ENCODE results near the gene ARHGAP10. TPM values are rescaled to one million over a fixed set of nuclear protein-coding genes. Genes with fewer than 3 reads are reported as not detected.

ARHGAP10 gene
- 24.5 and 36.9 TPM in 2 replicates for total RNA-seq (2014; rRNA removed; shearing (Covaris generic))

GRCh38 chr4:147731580-147732517 lies at the start of gene ARHGAP10:
ARHGAP10 (plus strand) TSS chr4:147732088; CDS start chr4:147732302, 214 bp downstream.
- peaks cover 6% of the 10 kb centered on the region for H3K36me3 ChIP-seq
- H3K4me1 ChIP-seq (replicated peaks): peaks cover 40% of the 10 kb centered on the region
- H3K4me3 ChIP-seq: peak within 1 kb of the TSS; percentile 91
- peak within 1 kb of the TSS; percentile 73 for H3K27ac ChIP-seq
- H3K9me3 ChIP-seq (replicated peaks): no peaks in the 10 kb centered on the region
- DNase-seq (ENCODE audit: low read depth in 1 of 2, low spot score in 2 of 2): peak; percentile 88
- no peaks in the 10 kb centered on the region for H3K27me3 ChIP-seq (replicated peaks)

- Histone ChIP-seq H3K9me3 (replicated peaks) (no peaks in the 10 kb centered on the region), H3K27ac (no peak overlapping the region), H3K36me3 (peaks cover 10% of the 10 kb centered on the region), H3K27me3 (replicated peaks) (no peaks in the 10 kb centered on the region), H3K4me1 (replicated peaks) (peaks cover 9% of the 10 kb centered on the region), H3K4me3 (peak overlapping the region; percentile 66)
- no peak for DNase-seq (ENCODE audit: low read depth in 1 of 2, low spot score in 2 of 2)
Measured at GRCh38 chr4:147682755-147683154, 49.1 kb upstream of the ARHGAP10 start.

- no peak overlapping the region; the same call in 1 of the 2 replicates for H3K27ac ChIP-seq
- DNase-seq (ENCODE audit: low read depth in 1 of 2, low spot score in 2 of 2): no peak
- H3K9me3 ChIP-seq (replicated peaks): no peaks in the 10 kb centered on the region
- H3K4me3 ChIP-seq: peak overlapping the region; percentile 66
- H3K27me3 ChIP-seq (replicated peaks): no peaks in the 10 kb centered on the region
- peaks cover 8% of the 10 kb centered on the region for H3K36me3 ChIP-seq
- H3K4me1 ChIP-seq (replicated peaks): peaks cover 9% of the 10 kb centered on the region
Measured at GRCh38 chr4:147683188-147683591, 48.7 kb upstream of the ARHGAP10 start.

GRCh38 chr4:147683717-147684700 lies 47.9 kb upstream of the ARHGAP10 start, which contains the start of gene PRMT9:
PRMT9 (minus strand) TSS chr4:147684163; CDS start chr4:147683987, 176 bp downstream.
- peak; percentile 87 for DNase-seq (ENCODE audit: low read depth in 1 of 2, low spot score in 2 of 2)
- Histone ChIP-seq H3K4me1 (replicated peaks) (peaks cover 9% of the 10 kb centered on the region), H3K9me3 (replicated peaks) (no peaks in the 10 kb centered on the region), H3K36me3 (no peaks in the 10 kb centered on the region), H3K27me3 (replicated peaks) (no peaks in the 10 kb centered on the region), H3K27ac (peak within 1 kb of the TSS; percentile 31), H3K4me3 (peak within 1 kb of the TSS; percentile 66)

- no peak overlapping the region for H3K4me3 ChIP-seq
- DNase-seq (ENCODE audit: low read depth in 1 of 2, low spot score in 2 of 2): no peak
- H3K4me1 ChIP-seq (replicated peaks): no peaks in the 10 kb centered on the region; the same call in 1 of the 2 replicates
- no peak overlapping the region for H3K27ac ChIP-seq
- no peaks in the 10 kb centered on the region for H3K27me3 ChIP-seq (replicated peaks)
- H3K36me3 ChIP-seq: no peaks in the 10 kb centered on the region
- H3K9me3 ChIP-seq (replicated peaks): no peaks in the 10 kb centered on the region
Measured at GRCh38 chr4:147689067-147689466, 42.8 kb upstream of the ARHGAP10 start.

GRCh38 chr4:147691820-147692219 lies 40.1 kb upstream of the ARHGAP10 start:
- Histone ChIP-seq H3K4me3 (no peak overlapping the region), H3K9me3 (replicated peaks) (no peaks in the 10 kb centered on the region), H3K27me3 (replicated peaks) (peaks cover 2% of the 10 kb centered on the region; the same call in 1 of the 2 replicates), H3K27ac (no peak overlapping the region), H3K4me1 (replicated peaks) (no peaks in the 10 kb centered on the region), H3K36me3 (no peaks in the 10 kb centered on the region)
- DNase-seq (ENCODE audit: low read depth in 1 of 2, low spot score in 2 of 2): no peak

GRCh38 chr4:147693218-147693617 lies 38.7 kb upstream of the ARHGAP10 start:
- Histone ChIP-seq H3K27ac (no peak overlapping the region), H3K9me3 (replicated peaks) (no peaks in the 10 kb centered on the region), H3K27me3 (replicated peaks) (peaks cover 4% of the 10 kb centered on the region; the same call in 1 of the 2 replicates), H3K4me3 (no peak overlapping the region), H3K36me3 (no peaks in the 10 kb centered on the region), H3K4me1 (replicated peaks) (no peaks in the 10 kb centered on the region)
- DNase-seq (ENCODE audit: low read depth in 1 of 2, low spot score in 2 of 2): no peak

GRCh38 chr4:147696866-147697265 lies 35.0 kb upstream of the ARHGAP10 start:
- no peak for DNase-seq (ENCODE audit: low read depth in 1 of 2, low spot score in 2 of 2)
- no peak overlapping the region for H3K27ac ChIP-seq

GRCh38 chr4:147704846-147705245 lies 27.0 kb upstream of the ARHGAP10 start:
- DNase-seq (ENCODE audit: low read depth in 1 of 2, low spot score in 2 of 2): no peak
- H3K9me3 ChIP-seq (replicated peaks): 0 out of 2 replicates have a peak, but pooled peaks cover 3% of the 10 kb centered on the region
- H3K27me3 ChIP-seq (replicated peaks): no peaks in the 10 kb centered on the region; the same call in 1 of the 2 replicates
- no peaks in the 10 kb centered on the region for H3K36me3 ChIP-seq
- H3K4me3 ChIP-seq: no peak overlapping the region
- no peak overlapping the region for H3K27ac ChIP-seq
- H3K4me1 ChIP-seq (replicated peaks): peaks cover 5% of the 10 kb centered on the region

More at GRCh38 chr4:147696866-147697265, 35.0 kb upstream of the ARHGAP10 start:
- Histone ChIP-seq H3K9me3 (replicated peaks) (0 out of 2 replicates have a peak, but pooled peaks cover 3% of the 10 kb centered on the region), H3K27me3 (replicated peaks) (peaks cover 4% of the 10 kb centered on the region; the same call in 1 of the 2 replicates), H3K4me3 (no peak overlapping the region), H3K36me3 (no peaks in the 10 kb centered on the region), H3K4me1 (replicated peaks) (no peaks in the 10 kb centered on the region)

- Histone ChIP-seq H3K9me3 (replicated peaks) (no peaks in the 10 kb centered on the region), H3K4me3 (no peak overlapping the region), H3K27me3 (replicated peaks) (no peaks in the 10 kb centered on the region; the same call in 1 of the 2 replicates), H3K27ac (no peak overlapping the region), H3K4me1 (replicated peaks) (peaks cover 13% of the 10 kb centered on the region), H3K36me3 (no peaks in the 10 kb centered on the region)
- DNase-seq (ENCODE audit: low read depth in 1 of 2, low spot score in 2 of 2): peak in 1 of 2 experiments; percentile 57
Measured at GRCh38 chr4:147707892-147708672, 23.8 kb upstream of the ARHGAP10 start.

GRCh38 chr4:147709999-147710398 lies 21.9 kb upstream of the ARHGAP10 start:
- H3K27me3 ChIP-seq (replicated peaks): no peaks in the 10 kb centered on the region
- H3K36me3 ChIP-seq: no peaks in the 10 kb centered on the region
- no peak overlapping the region for H3K27ac ChIP-seq
- peak; percentile 52 to 79 for DNase-seq (ENCODE audit: low read depth in 1 of 2, low spot score in 2 of 2)
- peaks cover 31% of the 10 kb centered on the region for H3K4me1 ChIP-seq (replicated peaks)
- no peak overlapping the region for H3K4me3 ChIP-seq
- no peaks in the 10 kb centered on the region for H3K9me3 ChIP-seq (replicated peaks)

- H3K27ac ChIP-seq: no peak overlapping the region
- no peaks in the 10 kb centered on the region for H3K27me3 ChIP-seq (replicated peaks)
- no peaks in the 10 kb centered on the region for H3K9me3 ChIP-seq (replicated peaks)
- peak in 1 of 2 experiments; percentile 40 for DNase-seq (ENCODE audit: low read depth in 1 of 2, low spot score in 2 of 2)
- H3K4me3 ChIP-seq: no peak overlapping the region
- H3K4me1 ChIP-seq (replicated peaks): peaks cover 27% of the 10 kb centered on the region
- H3K36me3 ChIP-seq: no peaks in the 10 kb centered on the region
Measured at GRCh38 chr4:147714575-147715401, 17.1 kb upstream of the ARHGAP10 start.

Measured in SJSA1 (cell line).